ENCODE data around the gene SYCE1L. TPM values are rescaled to one million over a fixed set of nuclear protein-coding genes. Genes with fewer than 3 reads are reported as not detected.
"Not testable (repeated sequence)": the region's sequence is repeated elsewhere in the genome, so short reads cannot be mapped to it uniquely, and the experiment has no call there.

The SYCE1L gene
- total and polyA plus RNA-seq, 2 donors (not counting 1 experiment from before 2014, with no cell fraction given) = 0.46 to 12.0 TPM

DNA sequence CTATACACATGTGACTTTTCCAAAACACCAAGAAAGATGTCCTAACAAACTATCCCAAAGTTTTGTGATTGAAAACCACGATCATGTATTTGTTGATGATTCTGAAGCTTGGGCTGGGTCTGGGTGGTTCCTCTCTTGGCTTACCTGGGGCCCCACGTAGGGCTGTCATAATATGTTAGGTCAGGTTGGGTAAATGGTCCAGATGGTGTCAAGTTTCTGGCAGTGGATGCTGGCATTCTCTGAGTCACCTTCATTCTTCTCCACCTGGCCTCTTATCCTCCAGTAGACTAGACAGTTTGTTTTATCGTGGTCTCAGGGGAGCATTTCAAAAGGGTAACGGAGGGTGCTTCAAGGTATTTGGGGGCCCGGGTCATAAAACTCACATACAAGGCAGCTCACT, 39.4 kb downstream of the SYCE1L start:
- no peak overlapping the region for H3K9ac ChIP-seq (ENCODE audit: low read length)
- intact Hi-C loops (cut with micrococcal nuclease) = loop anchor here (5.0 kb wide), 1 partner anchor 734 kb away; no protein-coding TSS in a partner anchor
- H3K36me3 ChIP-seq (replicated peaks in 1 of 2; ENCODE audit: control extremely low read depth in 1 of 2, control insufficient read depth in 1 of 2, extremely low read depth in 1 of 2, insufficient read depth in 2 of 2, low read length in 1 of 2) = no peaks in the 10 kb centered on the region
- Mint-ChIP-seq H3K9me3 (ENCODE audit: insufficient read depth) (no peaks in the 10 kb centered on the region), H3K4me1 (peaks cover 6% of the 10 kb centered on the region), H3K27me3 (peaks cover 35% of the 10 kb centered on the region), H3K4me3 (no peak overlapping the region), H3K27ac (no peak overlapping the region)
- no peak overlapping the region for H3K4me3 ChIP-seq (ENCODE audit: control extremely low read depth in 1 of 5, extremely low read depth in 1 of 5, insufficient read depth in 1 of 5, low read depth in 2 of 5, low read length in 4 of 5)
- peaks cover 4% of the 10 kb centered on the region in 2 donors for H3K4me1 ChIP-seq (ENCODE audit: control insufficient read depth in 2 of 2, insufficient read depth in 2 of 2, low read length in 2 of 2)
- no peaks in the 10 kb centered on the region for H3K79me2 ChIP-seq (ENCODE audit: control insufficient read depth, insufficient read depth, low read length)
- ChIA-PET POLR2A (no interaction called here), CTCF (interaction anchor here (8.4 kb wide), 1 partner anchor 344 kb away, joined by 142 read pairs; no protein-coding TSS in a partner anchor)
- DNase-seq (no peak), ATAC-seq (ENCODE audit: low read depth) (no peak)
- H4K20me1 ChIP-seq (ENCODE audit: control insufficient read depth, insufficient read depth, low read length, poor library complexity, severe bottlenecking) = no peaks in the 10 kb centered on the region
- no peak overlapping the region for H3K4me2 ChIP-seq (replicated peaks; ENCODE audit: low read depth, low read length, poor library complexity, severe bottlenecking)
- H3K27ac ChIP-seq (ENCODE audit: low read length in 2 of 2) = no peak overlapping the region
- no peak for TF ChIP-seq EZH2 (IDR thresholded peaks at IDR 0.05; ENCODE audit: borderline replicate concordance, insufficient read depth, low read depth, low read length, poor library complexity, severe bottlenecking)
- TF ChIP-seq, protein P1, sequence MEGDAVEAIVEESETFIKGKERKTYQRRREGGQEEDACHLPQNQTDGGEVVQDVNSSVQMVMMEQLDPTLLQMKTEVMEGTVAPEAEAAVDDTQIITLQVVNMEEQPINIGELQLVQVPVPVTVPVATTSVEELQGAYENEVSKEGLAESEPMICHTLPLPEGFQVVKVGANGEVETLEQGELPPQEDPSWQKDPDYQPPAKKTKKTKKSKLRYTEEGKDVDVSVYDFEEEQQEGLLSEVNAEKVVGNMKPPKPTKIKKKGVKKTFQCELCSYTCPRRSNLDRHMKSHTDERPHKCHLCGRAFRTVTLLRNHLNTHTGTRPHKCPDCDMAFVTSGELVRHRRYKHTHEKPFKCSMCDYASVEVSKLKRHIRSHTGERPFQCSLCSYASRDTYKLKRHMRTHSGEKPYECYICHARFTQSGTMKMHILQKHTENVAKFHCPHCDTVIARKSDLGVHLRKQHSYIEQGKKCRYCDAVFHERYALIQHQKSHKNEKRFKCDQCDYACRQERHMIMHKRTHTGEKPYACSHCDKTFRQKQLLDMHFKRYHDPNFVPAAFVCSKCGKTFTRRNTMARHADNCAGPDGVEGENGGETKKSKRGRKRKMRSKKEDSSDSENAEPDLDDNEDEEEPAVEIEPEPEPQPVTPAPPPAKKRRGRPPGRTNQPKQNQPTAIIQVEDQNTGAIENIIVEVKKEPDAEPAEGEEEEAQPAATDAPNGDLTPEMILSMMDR (IDR thresholded peaks at IDR 0.05) = no peak
- WGBS (ENCODE audit: insufficient coverage) = 88% methylated on average over 4 of the region's 5 CpGs
- H3K27me3 ChIP-seq (replicated peaks in 1 of 4; ENCODE audit: control extremely low read depth in 1 of 4, control insufficient read depth in 3 of 4, insufficient read depth in 4 of 4, low read length in 3 of 4) = peaks cover 0 to 3% (median 0%) of the 10 kb centered on the region in 4 experiments
- no peak overlapping the region for H2AFZ ChIP-seq (ENCODE audit: insufficient read depth, low read depth, low read length, poor library complexity, severe bottlenecking)
- no peaks in the 10 kb centered on the region for H3K9me3 ChIP-seq (ENCODE audit: control extremely low read depth in 1 of 3, control insufficient read depth in 2 of 3, insufficient read depth in 1 of 3, low read length in 2 of 3)

DNA sequence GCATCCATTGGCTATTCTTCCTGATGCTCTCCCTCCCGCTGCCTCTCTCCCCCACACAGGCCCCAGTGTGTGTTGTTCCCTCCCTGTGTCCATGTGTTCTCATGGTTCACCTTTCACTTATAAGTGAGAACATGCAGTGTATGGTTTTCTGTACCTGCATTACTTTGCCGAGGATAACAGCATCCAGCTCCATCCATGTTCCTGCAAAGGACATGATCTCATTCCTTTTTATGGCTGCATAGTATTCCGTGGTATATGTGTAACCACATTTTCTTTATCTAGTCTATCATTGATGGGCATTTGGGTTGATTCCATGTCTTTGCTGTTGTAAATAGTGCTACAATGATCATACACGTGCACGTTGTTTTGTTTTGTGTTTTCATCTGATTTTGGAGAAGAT, 43.3 kb downstream of the SYCE1L start:
- H3K9me3 Mint-ChIP-seq (ENCODE audit: insufficient read depth); H3K4me3 Mint-ChIP-seq; H3K4me1 Mint-ChIP-seq; H3K4me2 ChIP-seq (replicated peaks; ENCODE audit: low read depth, low read length, poor library complexity, severe bottlenecking); DNase-seq; H3K4me3 ChIP-seq (ENCODE audit: control extremely low read depth in 1 of 5, extremely low read depth in 1 of 5, insufficient read depth in 1 of 5, low read depth in 2 of 5, low read length in 4 of 5); H3K9ac ChIP-seq (ENCODE audit: low read length); CTCF ChIA-PET; POLR2A ChIA-PET; H3K4me1 ChIP-seq (ENCODE audit: control insufficient read depth in 2 of 2, insufficient read depth in 2 of 2, low read length in 2 of 2); intact Hi-C loops (cut with micrococcal nuclease); H3K79me2 ChIP-seq (ENCODE audit: control insufficient read depth, insufficient read depth, low read length); H3K27ac Mint-ChIP-seq; H4K20me1 ChIP-seq (ENCODE audit: control insufficient read depth, insufficient read depth, low read length, poor library complexity, severe bottlenecking); H3K36me3 ChIP-seq (replicated peaks in 1 of 2; ENCODE audit: control extremely low read depth in 1 of 2, control insufficient read depth in 1 of 2, extremely low read depth in 1 of 2, insufficient read depth in 2 of 2, low read length in 1 of 2); H3K27ac ChIP-seq (ENCODE audit: low read length in 2 of 2); H2AFZ ChIP-seq (ENCODE audit: insufficient read depth, low read depth, low read length, poor library complexity, severe bottlenecking); H3K9me3 ChIP-seq (ENCODE audit: control extremely low read depth in 1 of 3, control insufficient read depth in 2 of 3, insufficient read depth in 1 of 3, low read length in 2 of 3); H3K27me3 ChIP-seq (replicated peaks in 1 of 4; ENCODE audit: control extremely low read depth in 1 of 4, control insufficient read depth in 3 of 4, insufficient read depth in 4 of 4, low read length in 3 of 4); ATAC-seq (ENCODE audit: low read depth): not testable (repeated sequence)
- 100% methylated on average over 2 of the region's 5 CpGs for WGBS (ENCODE audit: insufficient coverage)
- H3K27me3 Mint-ChIP-seq = peaks cover 13% of the 10 kb centered on the region
